Body of pancreas (tissue), 4 donors: Measurements from ENCODE around the gene GALNT15. TPM values are rescaled to one million over a fixed set of nuclear protein-coding genes. Genes with fewer than 3 reads are reported as not detected.
A peak's percentile ranks its signal among the peaks of the same experiment; 100 is the strongest.

Experiments
- ATAC-seq: fragments of 150-250 bp; one replicate; pipeline ENCODE4 v1.9.1; 2016
- DNase-seq, 4 donors: peaks; one replicate each; pipeline ENCODE4 v3.0.0-alpha.2; 2019
- H3K27ac ChIP-seq, 4 donors: fragments of 200-600 bp; sonication (generic); 1 replicate in 3 of 4; 2 replicates in 1 of 4; pipeline versions ENCODE4 v1.5.1 to v1.6.1; 2016 to 2019; ENCODE audit warnings: mild to moderate bottlenecking in 1 of 4, mixed read lengths in 1 of 4, moderate library complexity in 1 of 4
- H3K27me3 ChIP-seq, 2 donors: fragments of 200-600 bp; sonication (generic); one replicate each; pipeline ENCODE4 v1.6.0; 2016; ENCODE audit warnings: mild to moderate bottlenecking in 1 of 2
- H3K36me3 ChIP-seq, 2 donors: fragments of 200-600 bp; sonication (generic); replicated peaks in 1 of 2; 2 replicates each; pipeline ENCODE4 v1.5.1; 2016; ENCODE audit warnings: low read depth in 2 of 2; ENCODE audit not compliant: insufficient read depth in 1 of 2
- H3K4me1 ChIP-seq: fragments of 200-600 bp; sonication (generic); one replicate; pipeline ENCODE4 v1.6.0; 2016
- H3K4me3 ChIP-seq, 2 donors: fragments of 200-600 bp; sonication (generic); 1 replicate in 1 of 2; 2 replicates in 1 of 2; pipeline ENCODE4 v1.5.1; 2016 to 2019
- H3K9me3 ChIP-seq, 3 donors: fragments of 200-600 bp; sonication (generic); 1 replicate in 2 of 3; 2 replicates in 1 of 3; pipeline ENCODE4 v1.5.1; 2016
- POLR2A ChIP-seq, 3 donors: fragments of 450-650 bp; IDR thresholded peaks; one replicate each; pipeline ENCODE4 v1.6.1; 2016; ENCODE audit warnings: antibody characterized with exemption in 3 of 3, mild to moderate bottlenecking in 2 of 3
- WGBS, 2 donors: methylation state at CpG; one replicate each; pipeline ENCODE4 v1.1.5; 2017; 5-methylcytosine and 5-hydroxymethylcytosine counted together
- intact Hi-C: fragments of 100-400 bp; cut with DNase I; formaldehyde crosslinking; loops from one replicate; pipeline ENCODE4 v1.15.1; 2023
- total RNA-seq, 2 donors: library from RNA; depleted of rRNA; stranded (reverse); fragments of >200 nt; gene quantifications; one replicate each; pipeline ENCODE4 v1.1.0, GENCODE V29; 2016
- TF ChIP-seq, protein P1 (sequence below), 7 experiments: fragments of 450-650 bp in 4 of 7; fragments of 200-600 bp in 3 of 7; sonication (generic) in 3 of 7; IDR thresholded peaks; one replicate each; pipeline ENCODE4 v1.5.1; 2016 to 2019; ENCODE audit warnings: antibody characterized with exemption in 7 of 7

The GALNT15 gene
- total RNA-seq, 2 donors from 2014 or later = 21.8 to 26.0 TPM

DNA sequence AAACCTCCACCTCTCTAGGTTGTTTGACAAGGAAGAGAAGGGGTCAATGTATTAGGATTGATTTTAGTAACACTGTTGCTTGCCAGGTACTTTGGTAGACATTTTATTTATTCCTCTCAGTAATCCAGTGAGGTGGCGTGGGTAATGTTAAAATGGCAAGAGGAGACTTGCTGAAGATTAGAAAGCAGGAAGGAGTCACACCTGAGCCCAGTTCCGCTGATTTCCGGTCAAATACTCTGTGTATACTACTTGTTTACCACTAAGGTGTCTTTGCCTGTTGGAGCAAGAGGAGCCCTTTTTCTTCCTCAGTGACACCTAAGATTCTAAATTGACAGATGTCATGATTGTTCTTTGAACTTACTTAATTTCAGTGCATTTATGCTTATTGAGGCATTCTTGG, 92.2 kb downstream of the GALNT15 start:
- Histone ChIP-seq H3K27me3 (no peaks in the 10 kb centered on the region), H3K4me1 (peaks cover 33% of the 10 kb centered on the region), H3K4me3 (no peak overlapping the region), H3K9me3 (no peaks in the 10 kb centered on the region), H3K27ac (peak overlapping the region in 2 of 4 donors; percentile 97 to 98), H3K36me3 (peaks cover 0 to 5% of the 10 kb centered on the region in 2 donors)
- DNase-seq = no peak
- intact Hi-C loops = no loop called here
- TF ChIP-seq POLR2A (IDR thresholded peaks at IDR 0.05) = no peak
- TF ChIP-seq, protein P1, sequence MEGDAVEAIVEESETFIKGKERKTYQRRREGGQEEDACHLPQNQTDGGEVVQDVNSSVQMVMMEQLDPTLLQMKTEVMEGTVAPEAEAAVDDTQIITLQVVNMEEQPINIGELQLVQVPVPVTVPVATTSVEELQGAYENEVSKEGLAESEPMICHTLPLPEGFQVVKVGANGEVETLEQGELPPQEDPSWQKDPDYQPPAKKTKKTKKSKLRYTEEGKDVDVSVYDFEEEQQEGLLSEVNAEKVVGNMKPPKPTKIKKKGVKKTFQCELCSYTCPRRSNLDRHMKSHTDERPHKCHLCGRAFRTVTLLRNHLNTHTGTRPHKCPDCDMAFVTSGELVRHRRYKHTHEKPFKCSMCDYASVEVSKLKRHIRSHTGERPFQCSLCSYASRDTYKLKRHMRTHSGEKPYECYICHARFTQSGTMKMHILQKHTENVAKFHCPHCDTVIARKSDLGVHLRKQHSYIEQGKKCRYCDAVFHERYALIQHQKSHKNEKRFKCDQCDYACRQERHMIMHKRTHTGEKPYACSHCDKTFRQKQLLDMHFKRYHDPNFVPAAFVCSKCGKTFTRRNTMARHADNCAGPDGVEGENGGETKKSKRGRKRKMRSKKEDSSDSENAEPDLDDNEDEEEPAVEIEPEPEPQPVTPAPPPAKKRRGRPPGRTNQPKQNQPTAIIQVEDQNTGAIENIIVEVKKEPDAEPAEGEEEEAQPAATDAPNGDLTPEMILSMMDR (IDR thresholded peaks at IDR 0.05) = no peak
- ATAC-seq = no peak
- WGBS, 2 donors = 41% methylated on average over 3 of the region's 3 CpGs

DNA sequence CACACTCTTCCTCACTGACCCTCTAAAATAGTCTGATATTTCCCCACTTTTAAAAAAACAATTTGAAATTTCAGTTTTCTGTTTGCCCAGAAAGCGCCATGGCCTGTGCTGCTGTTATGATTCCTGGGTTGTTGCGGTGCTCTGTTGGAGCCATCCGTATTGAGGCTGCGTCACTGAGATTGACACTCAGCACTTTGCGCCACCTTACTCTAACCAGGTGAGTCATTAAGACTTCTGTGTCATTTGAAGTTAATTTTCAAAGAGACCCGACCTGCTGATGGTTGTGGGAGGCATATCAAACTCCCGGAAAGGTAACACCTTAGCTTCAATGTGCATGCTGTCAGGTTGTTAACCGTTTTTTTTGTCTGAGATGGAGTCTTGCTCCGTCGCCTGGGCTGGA, 96.4 kb downstream of the GALNT15 start:
- Histone ChIP-seq H3K4me1 (peaks cover 25% of the 10 kb centered on the region), H3K4me3 (no peak overlapping the region), H3K9me3 (no peaks in the 10 kb centered on the region), H3K27ac (no peak overlapping the region), H3K27me3 (no peaks in the 10 kb centered on the region), H3K36me3 (peaks cover 0 to 6% of the 10 kb centered on the region in 2 donors)
- TF ChIP-seq POLR2A (IDR thresholded peaks at IDR 0.05) = no peak
- TF ChIP-seq, protein P1 (IDR thresholded peaks at IDR 0.05) = no peak
- ATAC-seq = no peak
- WGBS, 2 donors = 92% methylated on average over 10 of the region's 10 CpGs
- no peak for DNase-seq
- intact Hi-C loops = no loop called here

DNA sequence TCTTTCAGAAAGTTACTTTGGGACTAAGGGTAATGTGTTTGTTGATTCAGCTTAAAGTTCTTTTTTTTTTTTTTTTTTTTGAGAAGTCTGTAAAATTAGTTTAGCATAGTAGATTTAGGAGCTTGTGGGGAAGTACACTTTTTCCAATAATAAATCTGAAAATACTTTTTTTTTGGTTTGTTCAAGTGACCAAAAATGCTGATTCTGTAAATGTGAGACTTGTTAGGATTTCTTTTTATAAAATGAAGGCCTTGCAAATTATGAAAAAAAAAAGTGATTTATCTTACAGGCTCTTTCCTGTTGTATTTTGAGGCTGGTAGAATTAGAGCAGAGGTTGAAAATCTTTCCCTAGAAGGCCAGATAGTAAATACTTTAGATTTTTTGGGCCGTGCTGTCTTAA, 98.1 kb downstream of the GALNT15 start:
- Histone ChIP-seq H3K9me3 (no peaks in the 10 kb centered on the region), H3K27me3 (no peaks in the 10 kb centered on the region), H3K27ac (no peak overlapping the region), H3K4me1 (peaks cover 8% of the 10 kb centered on the region), H3K4me3 (no peak overlapping the region), H3K36me3 (peaks cover 0 to 8% of the 10 kb centered on the region in 2 donors)
- 79 to 94% methylated on average over 1 of the region's 1 CpG for WGBS, 2 donors
- intact Hi-C loops = no loop called here
- no peak for TF ChIP-seq POLR2A (IDR thresholded peaks at IDR 0.05)
- TF ChIP-seq, protein P1 (IDR thresholded peaks at IDR 0.05) = no peak
- ATAC-seq (no peak), DNase-seq (no peak)

DNA sequence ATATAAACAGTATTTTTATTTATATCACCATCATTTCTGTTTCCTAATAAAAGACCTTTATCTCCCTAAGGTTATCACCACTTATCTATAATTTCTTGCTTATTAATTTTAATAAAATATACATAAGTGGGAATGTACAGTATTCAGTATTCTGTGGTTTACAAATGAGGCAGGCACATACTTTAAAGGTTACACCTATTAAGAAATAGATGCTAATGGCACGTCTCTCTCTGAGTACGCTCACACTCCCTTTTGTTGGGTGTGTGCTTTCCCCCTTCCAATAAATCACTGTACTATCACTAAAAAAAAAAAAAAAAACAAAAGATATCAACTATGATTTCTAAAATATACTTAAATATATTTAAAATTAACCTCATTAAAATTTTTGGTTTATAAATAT, 99.4 kb downstream of the GALNT15 start:
- intact Hi-C loops = no loop called here
- ATAC-seq (no peak), DNase-seq (no peak)
- Histone ChIP-seq H3K27me3 (no peaks in the 10 kb centered on the region), H3K4me3 (no peak overlapping the region), H3K36me3 (peaks cover 0 to 8% of the 10 kb centered on the region in 2 donors), H3K27ac (no peak overlapping the region), H3K4me1 (no peaks in the 10 kb centered on the region), H3K9me3 (no peaks in the 10 kb centered on the region)
- no peak for TF ChIP-seq POLR2A (IDR thresholded peaks at IDR 0.05)
- TF ChIP-seq, protein P1 (IDR thresholded peaks at IDR 0.05) = no peak
- WGBS, 2 donors = 93 to 95% methylated on average over 2 of the region's 2 CpGs

DNA sequence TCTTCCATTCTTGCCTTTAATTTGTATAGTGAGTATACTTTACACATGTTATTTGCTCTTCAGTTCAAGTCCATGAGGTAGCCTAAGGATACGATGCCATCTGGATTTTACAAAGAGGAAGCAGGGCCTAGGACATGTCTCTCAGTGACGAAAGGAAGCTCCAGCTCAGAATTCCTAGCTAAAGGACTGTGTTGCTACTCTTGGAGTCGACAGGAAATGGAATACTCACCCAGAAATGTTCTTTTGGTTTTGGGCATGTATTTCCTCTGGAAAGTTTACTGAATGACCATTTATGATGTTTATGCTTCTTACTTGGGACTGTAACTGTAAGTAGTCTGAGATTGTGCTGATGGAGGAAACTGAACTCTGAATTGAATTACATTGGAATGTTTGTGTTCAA, 103.0 kb downstream of the GALNT15 start:
- TF ChIP-seq, protein P1 (IDR thresholded peaks at IDR 0.05) = no peak
- no peak for TF ChIP-seq POLR2A (IDR thresholded peaks at IDR 0.05)

More for the DNA sequence above, 103.0 kb downstream of the GALNT15 start:
- peaks cover 0 to 3% of the 10 kb centered on the region in 2 donors for H3K36me3 ChIP-seq
- no peaks in the 10 kb centered on the region for H3K4me1 ChIP-seq
- H3K9me3 ChIP-seq = no peaks in the 10 kb centered on the region
- no peak overlapping the region for H3K4me3 ChIP-seq
- ATAC-seq = no peak
- no peaks in the 10 kb centered on the region for H3K27me3 ChIP-seq
- intact Hi-C loops = no loop called here
- no peak for DNase-seq
- H3K27ac ChIP-seq = no peak overlapping the region
- 81 to 84% methylated on average over 3 of the region's 3 CpGs for WGBS, 2 donors
